Rectal smooth muscle tissue (tissue), 1 donor: ENCODE data around the gene PANX2.

Experiments
- H3K27ac ChIP-seq: one replicate; pipeline ENCODE4 v1.7.0; 2013; ENCODE audit warnings: low read depth, low read length, inconsistent platforms
- H3K27me3 ChIP-seq: one replicate; pipeline ENCODE4 v1.7.0; 2013; ENCODE audit warnings: low read length; ENCODE audit not compliant: control insufficient read depth, insufficient read depth
- H3K36me3 ChIP-seq: one replicate; pipeline ENCODE4 v1.7.0; 2013; ENCODE audit warnings: low read length; ENCODE audit not compliant: control insufficient read depth, insufficient read depth
- H3K4me1 ChIP-seq: one replicate; pipeline ENCODE4 v1.7.0; 2013; ENCODE audit warnings: low read length; ENCODE audit not compliant: control insufficient read depth, insufficient read depth
- H3K4me3 ChIP-seq: one replicate; pipeline ENCODE4 v1.7.0; 2013; ENCODE audit warnings: low read length
- H3K9ac ChIP-seq: one replicate; pipeline ENCODE4 v1.7.0; 2013; ENCODE audit warnings: low read length

The PANX2 gene

DNA sequence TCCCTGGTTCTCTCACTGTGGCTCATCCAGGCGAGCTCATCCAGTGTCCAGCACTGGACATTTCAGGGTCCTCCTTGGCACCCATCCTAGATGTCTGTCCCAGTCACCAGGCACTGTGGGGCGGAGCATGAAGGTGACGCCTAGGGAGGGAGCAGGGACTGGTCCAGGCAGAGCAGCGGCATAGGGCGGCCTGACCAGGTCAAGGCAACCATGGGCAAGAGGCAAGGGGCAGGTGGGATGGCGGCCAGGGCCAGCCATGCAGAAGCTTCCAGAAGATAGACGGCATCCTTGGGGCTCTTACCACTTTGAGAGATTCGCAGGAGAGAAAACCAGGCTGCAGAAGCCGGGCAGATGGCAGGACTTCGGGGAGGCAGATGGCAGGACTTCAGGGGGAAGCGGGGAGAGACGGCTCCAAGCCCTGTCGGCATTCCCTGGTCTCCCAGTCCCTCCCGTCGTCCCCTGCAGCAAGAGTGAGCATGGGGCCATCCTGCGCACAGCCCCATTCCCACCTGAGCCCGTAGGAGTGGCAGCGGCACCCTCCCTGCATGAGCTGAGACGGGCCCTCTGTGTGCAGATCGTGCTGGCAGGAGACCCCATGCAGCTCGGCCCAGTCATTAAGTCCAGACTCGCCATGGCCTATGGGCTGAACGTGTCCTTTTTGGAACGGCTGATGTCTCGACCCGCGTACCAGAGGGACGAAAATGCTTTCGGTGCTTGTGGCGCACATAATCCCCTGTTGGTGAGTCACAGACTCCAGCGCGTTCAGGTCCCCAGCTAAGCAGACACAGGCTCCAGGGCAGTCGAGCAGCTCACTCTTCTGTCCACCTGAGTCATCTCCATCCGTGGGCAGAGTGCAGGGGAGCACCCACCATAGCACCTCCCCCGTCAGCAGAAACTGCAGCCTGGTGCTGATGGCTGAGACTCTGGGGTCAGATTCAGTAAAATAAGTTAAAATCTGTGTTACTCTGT lies 20.1 kb upstream of the PANX2 start:
- Histone ChIP-seq H3K9ac (no peak overlapping the region), H3K4me3 (no peak overlapping the region), H3K27me3 (peaks cover 4% of the 10 kb centered on the region), H3K36me3 (no peaks in the 10 kb centered on the region), H3K27ac (no peak overlapping the region), H3K4me1 (no peaks in the 10 kb centered on the region)

DNA sequence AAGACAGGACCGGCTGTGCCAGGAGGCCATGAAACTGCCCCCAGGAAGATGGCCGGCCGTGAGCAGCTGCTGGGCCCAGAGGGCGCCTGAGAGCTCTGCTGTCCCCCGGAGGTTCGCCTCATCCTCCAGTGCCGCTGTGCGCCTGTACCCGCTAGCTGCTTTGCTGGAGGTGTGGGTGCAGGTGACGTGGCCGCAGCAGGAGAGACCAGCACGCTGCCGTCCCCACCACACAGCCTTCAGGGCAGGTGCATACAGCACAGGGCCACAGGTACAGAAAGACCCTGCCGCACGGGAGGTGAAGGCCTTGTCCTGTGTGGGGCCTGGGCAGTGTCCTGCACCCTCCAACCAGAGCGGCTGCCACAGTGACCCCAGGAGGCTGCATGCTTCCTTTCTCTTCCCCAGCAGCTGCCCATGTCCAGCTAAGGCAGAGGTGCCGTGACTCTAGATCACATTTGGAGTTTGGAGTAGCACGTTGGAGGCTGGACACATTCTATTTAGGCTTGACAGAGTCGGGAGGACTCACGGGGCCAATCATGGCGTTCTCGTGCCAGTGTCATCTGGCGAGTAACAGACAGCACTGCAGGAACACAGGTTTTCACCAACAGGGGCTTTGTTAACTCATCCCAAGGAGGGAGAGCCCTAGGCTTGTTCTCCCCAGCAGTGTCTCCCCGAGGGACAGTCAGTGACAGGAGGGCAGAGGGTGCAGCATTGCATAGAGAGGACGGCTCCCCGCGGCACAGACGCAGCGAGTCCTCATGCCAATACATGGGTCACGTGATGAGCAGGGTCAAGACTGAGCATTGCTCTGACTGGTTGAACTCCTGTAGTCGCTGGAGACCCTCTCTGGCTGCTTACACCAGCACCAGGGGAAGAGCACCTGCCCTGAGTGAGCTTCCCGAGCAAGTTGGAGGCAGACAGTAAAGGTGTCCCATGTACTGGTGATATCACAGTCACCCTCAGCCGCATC lies 18.7 kb upstream of the PANX2 start:
- Histone ChIP-seq H3K4me1 (no peaks in the 10 kb centered on the region), H3K27me3 (no peaks in the 10 kb centered on the region)

DNA sequence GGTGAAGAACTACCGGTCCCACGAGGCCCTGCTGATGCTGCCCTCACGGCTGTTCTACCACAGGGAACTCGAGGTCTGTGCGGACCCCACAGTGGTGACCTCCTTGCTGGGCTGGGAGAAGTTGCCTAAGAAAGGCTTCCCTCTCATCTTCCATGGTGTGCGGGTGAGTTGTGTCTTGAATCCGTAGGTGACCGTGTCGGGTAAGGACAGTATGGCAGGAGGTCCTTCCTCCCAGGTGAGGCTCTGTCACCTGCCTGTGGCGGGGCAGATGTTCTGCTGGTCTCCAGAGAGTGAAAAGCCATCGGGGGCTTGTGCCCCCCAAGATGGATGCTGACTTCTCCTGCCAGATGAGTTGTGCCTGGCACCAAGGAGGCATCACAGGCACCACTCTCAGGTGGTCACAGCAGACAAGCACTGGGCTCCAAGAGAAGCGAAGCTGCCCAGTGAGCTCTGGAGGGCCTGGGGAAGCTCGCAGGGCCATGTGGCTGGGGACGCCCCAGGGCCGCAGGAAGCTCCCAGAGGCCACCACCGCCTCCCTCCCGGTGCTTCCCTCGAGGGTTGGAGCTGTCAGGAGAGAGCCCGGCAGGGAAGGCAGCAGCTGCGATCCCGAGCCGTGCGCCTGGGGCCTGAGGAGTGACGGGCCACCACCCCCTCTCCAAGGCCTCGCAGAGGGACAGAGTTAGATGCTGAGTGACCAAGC lies 17.3 kb upstream of the PANX2 start:
- no peak overlapping the region for H3K9ac ChIP-seq
- no peak overlapping the region for H3K4me3 ChIP-seq
- H3K36me3 ChIP-seq = no peaks in the 10 kb centered on the region
- H3K27me3 ChIP-seq = no peaks in the 10 kb centered on the region
- no peaks in the 10 kb centered on the region for H3K4me1 ChIP-seq
- no peak overlapping the region for H3K27ac ChIP-seq

More for the DNA sequence above, 18.7 kb upstream of the PANX2 start:
- Histone ChIP-seq H3K36me3 (no peaks in the 10 kb centered on the region), H3K4me3 (no peak overlapping the region), H3K27ac (no peak overlapping the region), H3K9ac (no peak overlapping the region)

DNA sequence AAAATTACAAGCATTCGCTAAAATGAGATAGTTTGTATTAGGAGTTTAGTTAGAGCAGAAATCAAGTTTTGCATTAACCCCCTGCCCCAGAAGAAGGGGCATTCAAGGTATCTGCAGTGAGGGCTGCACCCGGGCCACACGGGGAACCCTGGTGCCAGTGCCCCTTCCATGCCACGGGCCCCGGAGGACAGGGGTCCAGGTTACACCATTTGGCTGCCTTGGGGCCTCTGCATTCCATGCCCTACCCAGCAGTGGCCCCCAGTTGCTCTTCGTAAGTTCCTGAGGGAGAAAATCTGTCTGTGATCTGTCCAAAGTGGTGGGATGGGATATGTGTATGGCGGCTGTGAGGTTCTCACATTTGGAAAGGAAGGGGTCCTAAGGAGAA lies 16.8 kb upstream of the PANX2 start:
- Histone ChIP-seq H3K4me1 (no peaks in the 10 kb centered on the region), H3K27me3 (no peaks in the 10 kb centered on the region), H3K9ac (no peak overlapping the region), H3K36me3 (no peaks in the 10 kb centered on the region), H3K4me3 (no peak overlapping the region), H3K27ac (no peak overlapping the region)

DNA sequence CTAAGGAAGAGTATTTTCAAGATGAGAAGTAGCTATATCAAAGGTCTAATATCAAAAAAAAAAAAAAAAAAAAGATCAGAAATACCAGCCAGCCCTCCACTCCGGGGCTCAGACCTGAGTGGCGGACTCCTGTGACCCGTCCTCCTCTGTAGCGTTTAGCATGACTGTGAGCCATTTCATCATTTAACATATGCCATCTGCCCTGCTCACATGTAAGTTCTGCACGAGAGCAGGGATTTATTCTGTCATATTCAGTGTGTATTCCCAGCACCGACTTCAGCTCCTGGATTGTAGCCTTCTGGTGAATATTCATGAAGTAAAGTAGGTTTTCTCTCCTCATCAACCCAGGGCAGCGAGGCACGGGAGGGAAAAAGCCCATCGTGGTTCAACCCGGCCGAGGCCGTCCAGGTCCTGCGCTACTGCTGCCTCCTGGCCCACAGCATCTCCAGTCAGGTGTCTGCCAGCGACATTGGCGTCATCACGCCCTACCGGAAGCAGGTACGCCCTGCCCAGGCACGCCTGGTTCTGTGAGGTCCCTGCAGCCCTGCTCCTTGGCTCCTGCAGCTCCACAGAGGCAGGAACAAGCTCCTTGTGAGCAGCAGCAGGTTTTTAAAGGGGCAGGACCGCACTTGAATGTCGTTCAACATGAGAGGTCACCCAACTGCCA lies 12.7 kb upstream of the PANX2 start:
- H3K9ac ChIP-seq = no peak overlapping the region
- no peaks in the 10 kb centered on the region for H3K27me3 ChIP-seq
- no peaks in the 10 kb centered on the region for H3K4me1 ChIP-seq
- no peaks in the 10 kb centered on the region for H3K36me3 ChIP-seq
- H3K27ac ChIP-seq = no peak overlapping the region
- no peak overlapping the region for H3K4me3 ChIP-seq

DNA sequence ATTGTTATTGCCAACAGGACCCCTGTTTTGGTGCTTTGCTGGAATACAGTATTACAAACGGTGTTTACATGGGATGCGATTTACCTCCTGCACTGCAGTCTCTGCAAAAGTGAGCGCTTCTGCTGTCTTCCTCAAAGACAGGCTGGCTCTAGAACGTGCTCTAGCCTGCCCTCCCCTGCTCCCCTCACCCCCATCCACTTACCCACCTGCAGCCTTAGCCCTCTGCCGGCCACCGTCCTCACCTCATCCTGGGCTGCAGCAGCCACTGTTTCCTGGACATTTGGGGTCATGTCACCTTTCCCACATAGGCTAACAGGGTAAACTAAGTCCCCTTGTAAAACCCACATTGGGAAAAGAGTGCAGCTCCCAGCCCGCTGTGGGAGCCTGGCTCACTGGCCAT lies 9.6 kb upstream of the PANX2 start:
- Histone ChIP-seq H3K36me3 (no peaks in the 10 kb centered on the region), H3K4me1 (no peaks in the 10 kb centered on the region), H3K4me3 (no peak overlapping the region), H3K27me3 (no peaks in the 10 kb centered on the region), H3K27ac (no peak overlapping the region), H3K9ac (no peak overlapping the region)

DNA sequence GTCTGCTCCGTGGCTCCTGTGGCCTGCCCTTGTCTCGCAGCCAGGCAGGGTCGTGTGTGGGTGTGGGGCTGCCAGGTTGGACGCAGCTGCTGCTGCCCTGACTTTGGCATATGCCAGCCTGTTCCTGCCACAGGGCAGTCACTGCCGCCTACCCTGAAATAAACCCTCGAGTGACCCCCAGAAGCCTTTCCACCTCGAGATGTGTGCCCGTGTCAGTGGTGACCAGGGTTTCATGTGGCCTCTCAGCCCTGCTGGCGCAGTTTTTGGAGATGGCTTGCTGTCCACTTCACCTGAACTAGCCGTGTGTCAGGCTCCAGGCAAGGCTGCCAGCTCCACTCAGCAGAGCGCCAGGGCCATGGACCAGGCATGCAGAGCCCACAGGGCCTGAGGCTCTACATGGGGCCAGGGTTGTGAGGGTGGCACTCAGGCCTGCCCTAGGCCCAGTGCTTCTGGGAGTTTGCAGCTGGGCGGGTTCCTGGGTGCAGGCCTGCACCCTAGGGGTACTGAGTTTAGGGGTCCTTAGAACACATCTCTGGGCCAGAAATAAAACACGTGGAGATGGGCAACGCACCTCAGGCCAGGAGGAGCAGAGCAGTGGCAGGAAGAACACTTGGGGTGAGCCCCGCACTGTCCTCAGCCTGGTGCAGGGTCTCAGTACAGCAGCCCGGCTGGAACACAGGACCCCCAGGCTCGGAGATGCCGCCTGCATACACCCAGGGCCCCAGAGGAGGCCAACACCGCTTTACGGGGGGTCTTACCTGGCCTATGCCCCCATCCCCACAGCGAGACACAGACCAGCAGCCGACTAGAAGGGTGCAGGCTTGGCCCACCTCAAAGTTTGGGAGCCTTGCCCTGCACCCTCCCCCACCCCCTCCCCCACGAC lies 8.8 kb upstream of the PANX2 start:
- Histone ChIP-seq H3K4me3 (no peak overlapping the region), H3K4me1 (no peaks in the 10 kb centered on the region), H3K9ac (no peak overlapping the region), H3K36me3 (no peaks in the 10 kb centered on the region), H3K27me3 (no peaks in the 10 kb centered on the region), H3K27ac (no peak overlapping the region)

DNA sequence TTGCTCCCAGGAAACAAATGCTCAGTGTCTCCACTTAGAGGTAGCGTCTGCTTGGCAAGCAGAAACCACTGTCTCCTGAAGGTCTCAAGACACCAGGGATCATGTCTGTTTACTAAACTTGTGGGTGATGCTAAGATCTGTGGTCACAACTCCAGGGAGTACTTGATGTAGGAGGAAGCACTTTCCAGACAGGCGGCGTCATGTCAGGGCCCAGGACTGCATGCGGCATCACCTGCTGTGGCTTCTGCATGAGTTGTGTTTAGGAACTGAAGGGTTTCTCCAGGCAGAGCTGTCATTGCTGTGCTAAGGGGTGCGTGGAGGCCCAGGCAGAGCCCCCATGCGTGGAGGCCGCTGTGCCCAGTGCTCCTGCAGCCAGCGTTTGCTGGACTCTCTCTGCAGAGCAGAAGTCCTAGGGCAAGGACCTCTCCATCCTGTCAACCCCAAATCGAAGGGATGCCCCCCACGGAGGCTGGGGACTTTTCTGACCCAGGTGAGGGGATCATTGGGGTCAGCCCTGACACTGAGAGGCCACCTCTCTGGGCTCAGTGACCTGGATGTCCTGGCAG lies 8.1 kb upstream of the PANX2 start:
- Histone ChIP-seq H3K36me3 (no peaks in the 10 kb centered on the region), H3K27ac (no peak overlapping the region), H3K27me3 (no peaks in the 10 kb centered on the region), H3K9ac (no peak overlapping the region), H3K4me1 (no peaks in the 10 kb centered on the region), H3K4me3 (no peak overlapping the region)

DNA sequence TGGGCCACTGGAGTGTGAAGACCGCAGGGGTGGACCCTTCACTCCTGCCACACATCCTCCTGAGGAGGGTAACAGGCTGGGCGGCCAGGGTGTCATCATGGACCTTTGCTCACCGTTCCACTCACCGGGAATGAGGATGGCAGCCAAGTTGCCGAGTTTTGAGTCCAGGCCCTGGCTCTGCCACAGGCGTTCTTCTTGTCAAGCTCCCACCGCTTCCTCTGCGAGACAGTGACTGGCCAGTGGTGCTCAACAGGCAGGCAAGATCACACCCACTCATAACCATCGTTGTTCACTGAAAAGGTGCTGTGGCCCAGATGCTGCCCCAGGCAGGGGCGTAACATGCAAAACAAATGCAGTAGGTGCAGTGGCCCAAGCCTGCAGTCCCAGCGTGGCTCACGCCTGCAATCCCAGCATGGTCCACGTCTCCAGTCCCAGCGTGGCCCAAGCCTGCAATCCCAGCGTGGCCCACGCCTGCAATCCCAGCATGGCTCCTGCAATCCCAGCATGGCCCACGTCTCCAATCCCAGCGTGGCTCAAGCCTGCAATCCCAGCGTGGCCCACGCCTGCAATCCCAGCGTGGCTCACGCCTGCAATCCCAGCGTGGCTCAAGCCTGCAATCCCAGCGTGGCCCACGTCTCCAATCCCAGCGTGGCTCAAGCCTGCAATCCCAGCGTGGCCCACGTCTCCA lies 5.0 kb upstream of the PANX2 start:
- Histone ChIP-seq H3K4me3 (no peak overlapping the region), H3K27me3 (peaks cover 4% of the 10 kb centered on the region), H3K36me3 (no peaks in the 10 kb centered on the region), H3K4me1 (no peaks in the 10 kb centered on the region), H3K9ac (no peak overlapping the region), H3K27ac (no peak overlapping the region)

DNA sequence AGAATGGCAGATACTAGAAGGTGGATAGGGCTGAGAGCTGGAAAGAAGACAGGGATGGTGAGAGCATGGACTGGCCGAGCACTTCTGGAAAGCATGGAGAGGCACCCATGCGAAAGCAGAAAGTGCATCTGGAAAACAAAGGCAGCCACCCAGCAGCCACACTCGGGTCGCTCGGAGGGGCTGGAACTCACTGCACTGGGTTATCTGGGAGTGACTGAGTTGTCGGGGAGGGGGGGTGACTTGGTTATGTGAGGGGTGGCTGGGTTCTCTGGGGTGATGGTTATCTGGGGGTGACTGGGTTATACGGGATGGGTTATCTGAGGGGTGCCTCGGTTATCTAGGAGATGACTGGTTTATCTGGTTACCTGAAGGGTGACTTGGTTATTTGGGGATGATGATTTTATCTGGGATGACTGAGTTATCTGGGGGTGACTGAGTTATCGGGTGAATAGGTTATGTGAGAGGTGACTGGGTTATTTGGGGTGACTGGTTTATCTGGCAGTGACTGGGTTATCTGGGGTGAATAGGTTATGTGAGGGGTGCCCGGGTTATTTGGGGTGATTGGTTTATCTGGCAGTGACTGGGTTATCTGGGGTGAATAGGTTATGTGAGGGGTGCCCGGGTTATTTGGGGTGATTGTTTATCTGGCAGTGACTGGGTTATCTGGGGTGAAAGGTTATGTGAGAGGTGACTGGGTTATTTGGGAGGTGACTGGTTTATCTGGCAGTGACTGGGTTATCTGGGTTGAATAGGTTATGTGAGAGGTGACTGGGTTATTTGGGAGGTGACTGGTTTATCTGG lies 2.6 kb upstream of the PANX2 start:
- H3K27ac ChIP-seq = no peak overlapping the region
- H3K9ac ChIP-seq = no peak overlapping the region
- no peak overlapping the region for H3K4me3 ChIP-seq
- no peaks in the 10 kb centered on the region for H3K4me1 ChIP-seq
- no peaks in the 10 kb centered on the region for H3K36me3 ChIP-seq
- peaks cover 17% of the 10 kb centered on the region for H3K27me3 ChIP-seq
